OCI-LY1 (cell line): ENCODE measurements around the gene FGD4.

Experiments
- EZH2 ChIP-seq: fragments of 200-600 bp; sonication (generic), shearing (Covaris generic); IDR thresholded peaks from 2 replicates; pipeline ENCODE4 v1.8.0; 2017; ENCODE audit warnings: borderline replicate concordance, mixed run types, mild to moderate bottlenecking, antibody characterized with exemption, low read length, moderate library complexity, mixed read lengths
- TF ChIP-seq, protein P1 (sequence below): fragments of 200-600 bp; sonication (generic), shearing (Covaris generic); IDR thresholded peaks from 2 replicates; pipeline ENCODE4 v1.5.1; 2017; ENCODE audit warnings: mild to moderate bottlenecking, antibody characterized with exemption, low read length, moderate library complexity, mixed read lengths

DNA sequence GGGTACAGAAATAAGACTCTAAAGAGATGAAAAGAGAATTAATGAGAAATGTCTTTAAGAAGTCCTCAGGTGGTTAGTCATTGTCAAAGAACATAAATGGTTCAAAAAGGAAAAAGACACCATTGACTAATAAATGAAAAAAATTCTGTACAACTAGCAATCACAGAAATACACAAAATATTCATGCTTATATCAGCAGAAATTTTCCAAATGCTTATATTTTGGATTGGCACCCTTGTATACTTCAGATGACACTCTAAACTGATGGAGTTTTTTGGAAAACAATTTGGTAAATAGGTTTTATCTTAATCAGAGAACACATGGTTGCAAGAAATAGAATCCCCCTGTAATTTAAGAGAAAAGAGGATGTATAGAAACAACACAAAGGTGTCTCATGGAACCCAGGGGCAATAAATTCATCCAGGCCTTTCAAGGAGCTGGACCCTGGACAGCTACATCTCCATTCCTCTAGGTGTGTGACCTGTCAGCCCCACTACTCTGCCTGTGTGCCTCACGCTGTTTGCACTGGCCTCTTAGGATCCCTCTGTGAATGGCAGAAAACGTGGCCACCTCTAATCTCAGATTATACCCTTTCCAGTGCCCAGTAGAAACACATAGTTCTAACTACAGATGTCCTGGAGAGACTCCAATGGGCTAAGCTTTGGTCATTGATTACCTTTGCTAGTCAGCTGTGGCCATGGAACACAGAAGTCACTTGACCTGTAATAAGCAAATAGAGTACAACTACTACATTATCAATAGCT lies 110.2 kb downstream of the FGD4 start:
- TF ChIP-seq, protein P1, sequence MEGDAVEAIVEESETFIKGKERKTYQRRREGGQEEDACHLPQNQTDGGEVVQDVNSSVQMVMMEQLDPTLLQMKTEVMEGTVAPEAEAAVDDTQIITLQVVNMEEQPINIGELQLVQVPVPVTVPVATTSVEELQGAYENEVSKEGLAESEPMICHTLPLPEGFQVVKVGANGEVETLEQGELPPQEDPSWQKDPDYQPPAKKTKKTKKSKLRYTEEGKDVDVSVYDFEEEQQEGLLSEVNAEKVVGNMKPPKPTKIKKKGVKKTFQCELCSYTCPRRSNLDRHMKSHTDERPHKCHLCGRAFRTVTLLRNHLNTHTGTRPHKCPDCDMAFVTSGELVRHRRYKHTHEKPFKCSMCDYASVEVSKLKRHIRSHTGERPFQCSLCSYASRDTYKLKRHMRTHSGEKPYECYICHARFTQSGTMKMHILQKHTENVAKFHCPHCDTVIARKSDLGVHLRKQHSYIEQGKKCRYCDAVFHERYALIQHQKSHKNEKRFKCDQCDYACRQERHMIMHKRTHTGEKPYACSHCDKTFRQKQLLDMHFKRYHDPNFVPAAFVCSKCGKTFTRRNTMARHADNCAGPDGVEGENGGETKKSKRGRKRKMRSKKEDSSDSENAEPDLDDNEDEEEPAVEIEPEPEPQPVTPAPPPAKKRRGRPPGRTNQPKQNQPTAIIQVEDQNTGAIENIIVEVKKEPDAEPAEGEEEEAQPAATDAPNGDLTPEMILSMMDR, result no peak
- TF ChIP-seq EZH2, result no peak
